ENCODE data around the gene TFDP1. TPM values are rescaled to one million over a fixed set of nuclear protein-coding genes. Genes with fewer than 3 reads are reported as not detected.

TFDP1 gene
- total RNA-seq, 1 experiment from 2014 or later = 31.4 TPM

GRCh38 chr13:113638173-113638746 lies 53.7 kb downstream of the TFDP1 start:
- peaks cover 4% of the 10 kb centered on the region for H3K9me3 Mint-ChIP-seq (ENCODE audit: low read depth, unreplicated experiment)
- no peaks in the 10 kb centered on the region for H3K27me3 Mint-ChIP-seq (ENCODE audit: unreplicated experiment)
- no peaks in the 10 kb centered on the region for H3K4me1 Mint-ChIP-seq (ENCODE audit: low read depth, unreplicated experiment)
- intact Hi-C loops (cut with micrococcal nuclease; ENCODE audit: unreplicated experiment) = no loop called here
- no TSS peak for BruUV-seq (replicated peaks)
- no peak for DNase-seq
- TF ChIP-seq, protein P1, sequence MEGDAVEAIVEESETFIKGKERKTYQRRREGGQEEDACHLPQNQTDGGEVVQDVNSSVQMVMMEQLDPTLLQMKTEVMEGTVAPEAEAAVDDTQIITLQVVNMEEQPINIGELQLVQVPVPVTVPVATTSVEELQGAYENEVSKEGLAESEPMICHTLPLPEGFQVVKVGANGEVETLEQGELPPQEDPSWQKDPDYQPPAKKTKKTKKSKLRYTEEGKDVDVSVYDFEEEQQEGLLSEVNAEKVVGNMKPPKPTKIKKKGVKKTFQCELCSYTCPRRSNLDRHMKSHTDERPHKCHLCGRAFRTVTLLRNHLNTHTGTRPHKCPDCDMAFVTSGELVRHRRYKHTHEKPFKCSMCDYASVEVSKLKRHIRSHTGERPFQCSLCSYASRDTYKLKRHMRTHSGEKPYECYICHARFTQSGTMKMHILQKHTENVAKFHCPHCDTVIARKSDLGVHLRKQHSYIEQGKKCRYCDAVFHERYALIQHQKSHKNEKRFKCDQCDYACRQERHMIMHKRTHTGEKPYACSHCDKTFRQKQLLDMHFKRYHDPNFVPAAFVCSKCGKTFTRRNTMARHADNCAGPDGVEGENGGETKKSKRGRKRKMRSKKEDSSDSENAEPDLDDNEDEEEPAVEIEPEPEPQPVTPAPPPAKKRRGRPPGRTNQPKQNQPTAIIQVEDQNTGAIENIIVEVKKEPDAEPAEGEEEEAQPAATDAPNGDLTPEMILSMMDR (IDR thresholded peaks at IDR 0.05; ENCODE audit: unreplicated experiment) = no peak
- H3K36me3 Mint-ChIP-seq (ENCODE audit: insufficient read depth, unreplicated experiment) = peaks cover 7% of the 10 kb centered on the region
- CTCF ChIA-PET = no interaction called here
- H3K27ac Mint-ChIP-seq (ENCODE audit: unreplicated experiment) = no peak overlapping the region
- H3K4me3 Mint-ChIP-seq (ENCODE audit: low read depth, unreplicated experiment) = no peak overlapping the region

DNA sequence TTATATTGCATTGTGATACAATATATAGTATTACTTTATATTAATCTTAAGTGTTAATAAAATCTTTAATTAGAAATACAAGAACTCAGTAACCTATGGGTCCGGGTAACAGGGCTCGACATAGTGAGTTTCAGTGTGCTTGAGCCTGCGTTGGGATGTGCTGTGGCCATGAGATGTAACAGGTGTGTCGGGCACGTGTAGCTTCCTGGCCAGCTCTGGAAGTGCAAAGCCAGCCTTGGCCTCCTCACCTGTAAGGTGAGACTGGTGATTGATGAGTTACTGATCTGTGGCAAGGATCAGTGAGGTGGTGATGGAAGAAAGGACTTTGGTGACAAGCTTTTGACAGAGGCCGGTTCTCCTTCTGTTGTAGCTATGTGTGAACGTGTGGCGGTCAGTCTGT lies 54.3 kb downstream of the TFDP1 start:
- CTCF ChIA-PET = no interaction called here
- no TSS peak for BruUV-seq (replicated peaks)
- TF ChIP-seq, protein P1 (IDR thresholded peaks at IDR 0.05; ENCODE audit: unreplicated experiment) = no peak

DNA sequence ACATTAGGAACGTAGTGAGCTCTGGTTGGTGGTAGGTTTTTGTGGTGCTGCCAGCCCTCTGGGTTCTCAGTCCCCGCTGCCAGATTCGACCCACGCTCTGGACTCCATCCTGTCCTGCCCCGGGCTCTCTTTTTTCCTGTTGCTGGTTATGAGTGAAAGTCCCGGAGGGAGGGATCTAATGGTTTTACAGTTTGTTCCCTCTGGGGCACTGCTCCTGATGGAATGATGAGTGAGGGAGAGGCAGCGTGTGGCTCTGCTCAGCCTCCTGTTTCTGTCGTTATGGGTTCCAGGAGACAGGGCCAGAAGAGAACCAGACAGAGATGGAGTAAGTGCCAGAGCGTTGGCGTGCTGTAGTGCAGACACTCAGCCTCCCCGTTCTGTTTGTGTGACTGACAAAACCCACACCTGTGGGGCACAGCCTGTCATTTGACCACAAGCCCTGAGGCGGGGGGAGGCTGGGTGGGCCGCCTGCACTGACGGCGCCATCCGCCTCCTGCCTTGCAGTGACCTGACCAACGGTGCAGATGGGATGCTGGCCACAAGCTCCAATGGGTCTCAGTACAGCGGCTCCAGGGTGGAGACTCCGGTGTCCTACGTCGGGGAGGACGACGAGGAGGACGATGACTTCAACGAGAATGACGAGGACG lies 55.2 kb downstream of the TFDP1 start:
- no peak for DNase-seq
- Mint-ChIP-seq H3K27ac (ENCODE audit: unreplicated experiment) (no peak overlapping the region), H3K27me3 (ENCODE audit: unreplicated experiment) (no peaks in the 10 kb centered on the region), H3K9me3 (ENCODE audit: low read depth, unreplicated experiment) (peaks cover 4% of the 10 kb centered on the region), H3K4me3 (ENCODE audit: low read depth, unreplicated experiment) (no peak overlapping the region), H3K4me1 (ENCODE audit: low read depth, unreplicated experiment) (no peaks in the 10 kb centered on the region), H3K36me3 (ENCODE audit: insufficient read depth, unreplicated experiment) (peaks cover 7% of the 10 kb centered on the region)
- CTCF ChIA-PET = no interaction called here
- TF ChIP-seq, protein P1 (IDR thresholded peaks at IDR 0.05; ENCODE audit: unreplicated experiment) = no peak
- no TSS peak for BruUV-seq (replicated peaks)
- intact Hi-C loops (cut with micrococcal nuclease; ENCODE audit: unreplicated experiment) = no loop called here

More for the DNA sequence above, 54.3 kb downstream of the TFDP1 start:
- Mint-ChIP-seq H3K27ac (ENCODE audit: unreplicated experiment) (no peak overlapping the region), H3K4me1 (ENCODE audit: low read depth, unreplicated experiment) (no peaks in the 10 kb centered on the region), H3K4me3 (ENCODE audit: low read depth, unreplicated experiment) (no peak overlapping the region), H3K9me3 (ENCODE audit: low read depth, unreplicated experiment) (peaks cover 4% of the 10 kb centered on the region), H3K36me3 (ENCODE audit: insufficient read depth, unreplicated experiment) (peaks cover 7% of the 10 kb centered on the region), H3K27me3 (ENCODE audit: unreplicated experiment) (no peaks in the 10 kb centered on the region)
- DNase-seq = no peak
- intact Hi-C loops (cut with micrococcal nuclease; ENCODE audit: unreplicated experiment) = no loop called here

DNA sequence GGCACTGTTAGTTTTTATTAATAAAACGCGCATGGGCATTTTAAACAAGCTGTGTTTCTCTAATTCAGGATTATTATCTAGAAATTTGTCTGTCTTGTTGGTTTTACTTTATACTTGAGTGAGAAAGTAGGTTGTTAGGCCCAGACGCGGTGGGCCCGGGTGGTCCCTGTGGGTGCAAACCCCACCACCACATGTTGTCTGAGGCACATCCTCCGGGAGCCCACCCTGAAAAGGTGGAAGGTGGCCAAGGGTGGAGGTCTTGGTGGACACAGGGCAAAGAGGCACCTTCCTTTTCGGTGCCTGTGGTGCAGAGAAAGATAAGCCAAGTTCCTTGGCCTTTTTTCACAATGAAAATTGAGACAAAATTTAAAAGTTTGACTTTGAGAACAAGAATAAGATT lies 56.9 kb downstream of the TFDP1 start:
- BruUV-seq (replicated peaks) = no TSS peak
- Mint-ChIP-seq H3K36me3 (ENCODE audit: insufficient read depth, unreplicated experiment) (peaks cover 7% of the 10 kb centered on the region), H3K9me3 (ENCODE audit: low read depth, unreplicated experiment) (peaks cover 6% of the 10 kb centered on the region), H3K27me3 (ENCODE audit: unreplicated experiment) (no peaks in the 10 kb centered on the region), H3K4me1 (ENCODE audit: low read depth, unreplicated experiment) (no peaks in the 10 kb centered on the region), H3K4me3 (ENCODE audit: low read depth, unreplicated experiment) (no peak overlapping the region), H3K27ac (ENCODE audit: unreplicated experiment) (no peak overlapping the region)
- intact Hi-C loops (cut with micrococcal nuclease; ENCODE audit: unreplicated experiment) = no loop called here
- CTCF ChIA-PET = no interaction called here
- TF ChIP-seq, protein P1 (IDR thresholded peaks at IDR 0.05; ENCODE audit: unreplicated experiment) = no peak
- no peak for DNase-seq

All from Calu3 (cell line).